HS-5 (cell line): ENCODE measurements around the gene ERVMER34-1.

ENCODE experiments used
- DNase-seq: peaks from one replicate; pipeline ENCODE4 v3.0.0-alpha.2; 2012; ENCODE audit warnings: low read depth

Gene ERVMER34-1, protein sequence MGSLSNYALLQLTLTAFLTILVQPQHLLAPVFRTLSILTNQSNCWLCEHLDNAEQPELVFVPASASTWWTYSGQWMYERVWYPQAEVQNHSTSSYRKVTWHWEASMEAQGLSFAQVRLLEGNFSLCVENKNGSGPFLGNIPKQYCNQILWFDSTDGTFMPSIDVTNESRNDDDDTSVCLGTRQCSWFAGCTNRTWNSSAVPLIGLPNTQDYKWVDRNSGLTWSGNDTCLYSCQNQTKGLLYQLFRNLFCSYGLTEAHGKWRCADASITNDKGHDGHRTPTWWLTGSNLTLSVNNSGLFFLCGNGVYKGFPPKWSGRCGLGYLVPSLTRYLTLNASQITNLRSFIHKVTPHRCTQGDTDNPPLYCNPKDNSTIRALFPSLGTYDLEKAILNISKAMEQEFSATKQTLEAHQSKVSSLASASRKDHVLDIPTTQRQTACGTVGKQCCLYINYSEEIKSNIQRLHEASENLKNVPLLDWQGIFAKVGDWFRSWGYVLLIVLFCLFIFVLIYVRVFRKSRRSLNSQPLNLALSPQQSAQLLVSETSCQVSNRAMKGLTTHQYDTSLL

DNA sequence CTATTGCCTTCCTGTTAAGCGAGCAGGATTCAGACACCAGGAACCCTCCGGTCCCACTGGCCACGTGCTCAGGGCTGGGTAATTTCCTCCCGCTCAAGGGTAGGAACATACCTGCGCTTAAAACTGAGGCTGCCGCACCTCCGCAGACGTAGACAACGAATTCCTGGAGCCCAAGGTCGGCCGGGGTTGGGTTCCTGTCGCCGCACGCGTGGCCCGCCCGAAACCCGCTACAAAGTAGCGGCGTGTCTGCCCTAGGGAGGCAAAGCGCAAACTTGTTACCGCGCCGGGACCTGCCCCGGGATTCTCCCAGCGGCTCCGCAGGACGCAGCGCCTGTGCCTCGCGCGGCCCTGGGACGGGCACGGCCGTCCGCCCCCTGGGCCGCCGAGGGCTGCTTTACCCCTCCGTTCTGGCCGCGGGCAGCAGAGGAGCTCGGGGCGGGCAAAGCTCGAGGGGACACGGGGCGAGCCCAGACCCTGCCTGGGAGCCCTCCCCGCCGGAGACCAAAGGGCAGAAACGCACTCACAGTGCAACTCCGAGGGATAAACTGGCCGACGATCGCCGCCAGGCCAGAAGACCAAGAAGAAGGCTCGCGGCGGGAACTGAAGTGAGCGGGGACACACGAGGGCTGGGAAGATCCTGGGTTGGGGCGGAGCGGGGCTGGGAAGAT is at the start of gene ERVMER34-1:
ERVMER34-1 (minus strand) TSS at position 607 of the 668 bp plus-strand sequence. CDS start 5,905 bp downstream, outside the sequence.
- no peak for DNase-seq

DNA sequence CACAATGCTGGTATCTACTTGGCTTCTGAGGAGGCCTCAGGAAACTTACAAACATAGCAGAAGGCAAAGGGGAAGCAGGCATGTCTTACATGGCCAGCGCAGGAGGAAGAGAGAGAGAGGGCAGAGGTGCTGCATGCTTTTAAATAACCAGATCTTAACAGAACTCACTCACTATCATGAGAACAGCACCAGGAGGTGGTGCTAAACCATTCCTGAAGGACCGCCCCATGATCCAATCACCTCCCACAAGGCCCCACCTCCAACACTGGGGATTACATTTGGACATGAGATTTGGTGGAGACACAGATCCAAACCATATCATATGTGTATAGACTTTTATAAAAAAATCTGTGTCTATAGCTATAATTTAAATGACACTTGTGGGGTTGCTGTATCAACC is 48.6 kb upstream of the ERVMER34-1 start:
- no peak for DNase-seq

DNA sequence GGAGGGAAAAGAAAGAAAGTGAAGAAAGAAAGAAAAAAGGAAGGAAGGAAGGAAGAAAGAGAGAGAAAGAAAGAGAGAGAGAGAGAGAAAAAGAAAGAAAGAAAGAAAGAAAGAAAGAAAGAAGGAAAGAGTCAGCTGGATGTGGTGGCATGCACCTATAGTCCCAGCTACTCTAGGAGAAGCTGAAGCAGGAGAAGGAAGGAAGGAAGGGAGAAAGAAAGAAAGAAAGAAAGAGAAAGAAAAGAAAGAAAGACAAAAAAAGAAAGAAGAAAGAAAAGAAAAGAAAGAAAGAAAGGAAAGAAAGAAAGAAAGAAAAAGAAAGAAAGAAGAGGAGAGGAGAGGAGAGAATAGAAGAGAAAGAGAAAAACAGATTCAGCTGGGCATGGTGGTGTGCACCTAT is 44.3 kb upstream of the ERVMER34-1 start:
- no peak for DNase-seq

DNA sequence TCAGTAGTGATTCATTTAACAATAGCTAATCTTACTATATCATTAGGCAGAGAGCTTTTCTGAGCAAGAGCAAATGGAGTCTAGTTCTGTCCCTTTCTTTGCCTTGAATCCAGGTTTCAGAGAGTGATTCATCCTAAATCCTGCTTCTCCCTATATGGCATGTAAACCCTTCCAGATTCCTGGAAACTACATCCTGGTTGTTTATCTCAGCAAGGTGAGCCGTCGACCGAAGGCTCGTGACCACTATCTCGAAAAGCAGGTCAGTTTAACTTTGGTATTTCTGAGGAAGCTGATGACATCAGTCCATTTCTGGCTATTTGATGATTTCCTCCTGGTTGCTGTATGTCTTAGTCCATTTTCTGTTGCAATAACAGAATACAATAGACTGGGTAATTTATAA is 40.7 kb upstream of the ERVMER34-1 start:
- DNase-seq, result no peak

DNA sequence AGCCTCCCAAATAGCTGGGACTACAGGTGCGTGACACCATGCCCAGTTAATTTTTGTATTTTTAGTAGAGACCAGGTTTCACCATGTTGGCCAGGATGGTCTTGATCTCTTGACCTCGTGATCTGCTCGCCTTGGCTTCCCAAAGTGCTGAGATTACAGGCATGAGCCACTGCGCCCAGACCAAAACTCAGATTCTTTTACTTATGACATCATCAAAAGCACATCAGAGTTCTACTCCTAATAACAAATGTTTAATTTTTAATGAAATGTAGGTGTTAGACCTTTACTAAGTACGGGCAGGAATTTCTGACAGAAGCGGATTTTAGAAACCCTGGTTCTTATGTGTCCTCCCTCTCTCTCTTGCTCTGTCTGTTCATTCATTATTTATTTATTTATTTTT is 38.5 kb upstream of the ERVMER34-1 start:
- no peak for DNase-seq

DNA sequence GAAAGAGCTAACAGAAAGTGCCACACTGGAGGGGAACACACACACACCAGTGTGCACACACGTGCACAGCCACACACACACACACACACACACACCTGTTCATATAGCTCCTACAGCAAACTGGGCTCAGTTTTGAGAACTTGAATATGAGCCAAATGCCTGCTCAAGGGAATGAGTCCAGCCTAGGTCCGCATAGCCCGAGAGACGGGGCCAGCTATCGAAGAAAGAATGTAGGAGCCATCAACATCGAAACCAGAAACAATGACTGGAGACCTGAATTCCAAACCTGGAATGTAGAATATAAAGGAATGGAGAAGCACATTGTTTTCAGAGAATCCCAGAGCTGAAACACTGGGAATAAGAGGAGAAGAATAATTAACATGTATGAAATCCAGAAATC is 37.6 kb upstream of the ERVMER34-1 start:
- DNase-seq, result no peak

DNA sequence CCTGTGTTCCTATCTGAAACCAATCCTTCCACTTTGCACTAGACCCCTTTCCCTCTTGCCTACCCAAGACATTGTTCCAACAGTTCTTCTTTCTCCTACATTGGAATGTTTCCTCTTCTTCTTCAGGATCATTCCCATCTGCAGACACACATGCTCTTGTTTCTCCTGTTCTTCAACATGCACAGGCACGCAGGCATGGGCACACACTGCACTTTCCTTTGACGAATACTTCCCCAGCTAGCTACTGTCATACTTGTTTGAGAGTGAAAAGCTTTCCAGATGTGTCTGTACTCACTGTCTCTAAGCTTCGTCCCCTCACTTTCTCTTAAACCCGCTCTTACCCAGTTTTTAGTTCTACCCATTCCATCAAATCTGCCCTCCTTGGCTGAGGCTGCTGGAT is 31.8 kb upstream of the ERVMER34-1 start:
- DNase-seq, result no peak

DNA sequence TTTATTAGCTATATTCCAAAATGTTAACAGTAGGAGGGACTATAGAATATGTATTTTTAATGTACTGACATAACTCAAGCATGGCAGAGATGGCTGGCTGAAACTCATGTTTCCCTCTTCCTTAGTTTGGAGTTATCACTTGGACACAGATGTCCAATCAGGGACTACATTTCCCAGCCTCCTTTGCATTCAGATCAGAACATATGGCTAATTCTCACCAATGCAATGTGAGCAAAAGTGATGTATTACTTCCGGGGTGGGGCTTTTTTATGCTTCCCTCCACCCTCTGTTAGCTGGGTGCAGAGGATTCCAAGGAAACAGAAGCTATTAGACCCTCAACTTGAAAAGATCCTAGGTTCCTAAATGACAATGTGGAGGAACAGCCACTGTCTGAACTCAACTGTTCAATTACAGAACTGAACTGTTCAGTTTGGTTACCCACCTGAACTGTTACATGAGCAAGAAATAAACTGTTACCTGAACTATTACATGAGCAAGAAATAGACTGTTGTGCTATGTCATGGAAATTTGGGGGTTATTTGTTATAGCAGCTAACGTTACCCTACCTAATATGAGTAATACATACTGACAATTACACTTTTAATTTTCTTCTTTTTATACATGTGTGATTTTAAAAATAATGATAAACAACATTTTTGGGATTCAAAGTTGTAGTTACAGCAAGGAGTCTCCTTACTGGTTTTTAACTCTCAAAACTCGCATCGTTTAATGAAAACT is 29.6 kb upstream of the ERVMER34-1 start:
- no peak for DNase-seq

DNA sequence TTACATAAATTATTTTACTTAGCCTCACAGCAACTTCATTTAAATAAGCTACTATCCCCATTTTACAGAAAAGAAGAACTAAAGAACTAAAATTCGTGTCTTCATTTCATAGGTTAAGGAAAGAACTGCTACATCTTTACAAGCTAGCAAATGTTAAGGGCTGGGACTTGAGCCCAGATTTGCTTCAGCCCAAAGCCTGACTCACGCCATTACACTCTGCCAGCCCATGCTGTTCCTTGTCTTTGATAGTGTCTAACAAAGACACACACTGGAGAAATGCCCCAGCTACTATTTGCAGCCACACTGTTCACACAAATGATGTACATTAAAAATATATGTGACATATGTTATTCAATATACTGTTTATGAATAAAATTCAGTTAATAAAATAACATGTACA is 29.0 kb upstream of the ERVMER34-1 start:
- no peak for DNase-seq

DNA sequence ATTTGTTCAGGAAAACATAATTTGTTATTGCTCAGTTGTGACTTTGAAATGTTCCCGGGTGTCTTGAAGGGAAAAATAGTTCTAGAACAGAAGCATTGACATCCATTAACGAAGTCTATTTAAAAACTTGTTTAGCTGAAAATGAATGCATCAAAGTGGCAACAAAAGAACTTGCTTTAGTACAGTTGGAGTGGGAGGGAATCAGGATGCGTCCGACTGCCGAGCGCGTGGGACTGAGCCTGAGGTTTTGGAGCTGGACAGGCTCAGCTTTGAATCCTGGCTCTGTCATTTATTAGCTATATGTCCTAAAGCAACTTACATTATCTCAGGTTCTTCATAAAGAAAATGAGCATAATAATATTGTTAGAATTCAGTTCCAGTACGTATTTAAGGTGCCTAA is 9.0 kb upstream of the ERVMER34-1 start:
- DNase-seq, result no peak

DNA sequence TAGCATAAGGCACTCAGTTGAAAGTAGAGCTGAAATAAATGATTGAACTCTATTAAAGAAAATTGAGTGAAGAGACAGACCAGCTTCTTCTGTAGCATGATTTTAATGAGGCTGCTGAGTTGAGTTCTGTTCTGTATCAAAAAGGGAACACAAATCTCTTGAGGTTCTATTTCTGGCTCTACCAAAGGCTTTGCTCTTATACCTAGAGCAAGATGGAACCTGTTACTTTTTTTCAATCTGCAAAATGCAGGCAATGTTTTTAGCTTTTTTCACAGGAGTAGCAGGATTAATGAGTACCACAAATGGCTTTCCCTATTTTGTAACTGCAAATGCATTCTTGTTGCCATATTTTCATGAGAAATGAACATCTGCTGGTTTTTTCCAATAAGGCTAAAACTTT is 4.2 kb upstream of the ERVMER34-1 start:
- DNase-seq, result no peak

DNA sequence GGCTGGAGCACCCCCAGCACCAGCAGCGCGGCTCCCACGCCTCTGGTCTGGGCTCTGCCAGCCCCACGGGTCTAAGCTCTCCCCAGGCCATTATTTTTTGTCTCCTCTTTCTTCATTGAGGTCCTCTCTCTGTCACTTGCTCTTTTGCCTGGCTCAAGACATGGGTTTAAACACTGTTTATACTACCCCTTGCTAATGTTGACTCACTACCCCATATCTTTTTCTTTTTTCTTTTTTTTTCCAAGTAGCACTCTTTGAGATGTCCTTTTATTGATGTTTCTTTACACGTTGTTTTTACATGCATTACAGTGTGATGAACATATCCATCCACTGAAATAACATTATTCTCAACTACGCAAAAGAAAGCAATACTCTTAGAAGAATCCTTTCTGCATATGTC is 1.7 kb upstream of the ERVMER34-1 start:
- DNase-seq, result no peak

DNA sequence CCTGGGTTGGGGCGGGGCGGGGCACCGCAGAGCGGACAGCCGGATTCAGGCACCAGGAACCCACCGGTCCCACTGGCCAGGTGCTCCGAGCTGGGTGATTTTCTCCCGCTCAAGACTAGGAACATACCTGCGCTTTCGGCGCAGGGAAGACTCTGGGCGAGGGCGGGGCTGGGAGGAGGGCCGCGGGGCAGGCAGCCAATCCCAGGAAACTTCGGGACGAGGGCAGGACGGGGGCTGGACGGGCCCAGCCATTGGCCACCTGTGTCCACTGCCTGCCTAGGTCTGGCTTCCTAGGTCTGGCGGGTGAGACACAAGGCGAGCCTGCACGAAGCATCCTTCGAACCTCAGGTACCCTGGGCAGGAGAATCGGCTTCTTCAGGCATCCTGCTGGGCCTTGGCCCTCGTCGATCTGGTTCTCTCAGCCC is 274 bp upstream of the ERVMER34-1 start:
- no peak for DNase-seq

DNA sequence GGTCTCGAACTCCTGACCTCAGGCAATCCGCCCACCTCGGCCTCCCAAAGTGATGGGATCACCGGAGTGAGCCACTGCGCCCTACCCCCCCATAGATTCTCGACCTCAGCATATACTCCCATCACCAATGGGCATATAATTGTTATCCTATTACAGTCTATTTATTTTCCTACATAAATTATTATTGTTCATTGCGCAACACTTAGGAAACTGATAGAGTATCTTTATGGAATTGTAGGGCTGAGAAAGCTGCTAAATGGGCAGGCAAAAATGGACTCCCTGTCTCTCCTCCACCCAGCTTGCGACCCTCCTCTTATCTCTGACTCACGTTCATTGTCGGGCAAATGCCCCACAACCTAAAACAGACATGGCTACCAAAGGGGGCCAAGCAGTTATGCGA is 1.0 kb downstream of the ERVMER34-1 start:
- DNase-seq, result no peak

DNA sequence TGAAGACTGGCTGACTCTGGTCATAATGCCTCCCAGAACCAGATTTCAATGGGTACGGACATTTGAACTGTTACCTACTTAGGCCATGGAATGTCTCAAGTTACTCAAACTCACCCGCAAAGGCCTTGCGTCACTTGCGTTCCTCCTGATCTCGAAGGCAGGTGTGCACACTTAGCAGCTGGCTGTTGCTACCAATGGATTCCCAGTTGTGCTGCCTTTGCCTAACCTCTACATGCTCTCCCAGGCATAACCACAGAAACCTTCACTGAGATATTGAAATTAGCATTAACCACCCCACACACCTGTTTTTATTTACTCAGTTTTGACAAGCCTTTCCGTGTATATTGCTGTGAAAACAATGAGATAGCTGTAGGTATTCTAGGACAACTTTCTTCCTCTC is 2.8 kb downstream of the ERVMER34-1 start:
- DNase-seq, result no peak

DNA sequence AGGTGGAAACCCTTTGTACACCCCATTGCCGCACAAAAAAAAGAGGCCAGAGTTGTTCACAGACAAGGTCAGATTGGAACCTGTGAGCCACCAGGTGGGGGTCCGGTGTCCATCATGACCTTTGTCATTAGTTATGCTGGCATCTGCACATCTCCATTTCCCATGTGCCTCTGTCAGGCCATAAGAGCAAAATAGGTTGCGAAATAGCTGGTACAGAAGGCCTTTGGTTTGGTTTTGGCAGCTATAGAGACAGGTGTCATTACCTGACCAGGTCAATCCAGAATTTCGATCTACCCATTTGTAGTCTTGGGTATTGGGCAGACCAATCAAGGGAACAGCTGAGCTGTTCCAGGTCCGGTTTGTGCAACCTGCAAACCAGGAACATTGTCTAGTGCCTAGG is 6.6 kb downstream of the ERVMER34-1 start:
- DNase-seq, result no peak

DNA sequence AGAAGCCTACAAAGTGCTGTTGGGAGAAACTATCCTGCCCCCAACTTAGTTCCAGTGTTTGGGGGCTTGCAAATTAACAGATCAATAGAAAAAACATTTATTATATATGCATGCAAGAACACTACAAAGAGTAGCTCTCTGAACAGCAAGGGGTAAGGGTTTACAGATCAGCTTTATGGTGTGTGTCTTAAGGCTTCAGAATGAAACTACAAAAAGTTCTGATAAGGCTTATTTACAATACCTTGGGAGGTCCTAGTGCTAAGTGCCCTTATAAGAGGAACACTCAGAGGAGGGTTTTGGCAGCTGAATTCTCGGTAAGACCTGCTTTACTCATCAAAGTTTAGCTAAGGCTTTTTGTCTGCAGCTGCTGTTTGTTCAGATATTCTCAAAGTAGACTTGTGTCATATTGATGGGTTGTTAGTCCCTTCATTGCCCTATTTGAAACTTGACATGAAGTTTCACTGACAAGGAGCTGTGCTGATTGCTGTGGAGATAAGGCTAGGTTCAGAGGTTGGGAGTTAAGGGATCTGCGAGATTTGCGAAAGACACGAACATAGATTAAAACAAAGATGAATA is 7.7 kb downstream of the ERVMER34-1 start:
- no peak for DNase-seq

DNA sequence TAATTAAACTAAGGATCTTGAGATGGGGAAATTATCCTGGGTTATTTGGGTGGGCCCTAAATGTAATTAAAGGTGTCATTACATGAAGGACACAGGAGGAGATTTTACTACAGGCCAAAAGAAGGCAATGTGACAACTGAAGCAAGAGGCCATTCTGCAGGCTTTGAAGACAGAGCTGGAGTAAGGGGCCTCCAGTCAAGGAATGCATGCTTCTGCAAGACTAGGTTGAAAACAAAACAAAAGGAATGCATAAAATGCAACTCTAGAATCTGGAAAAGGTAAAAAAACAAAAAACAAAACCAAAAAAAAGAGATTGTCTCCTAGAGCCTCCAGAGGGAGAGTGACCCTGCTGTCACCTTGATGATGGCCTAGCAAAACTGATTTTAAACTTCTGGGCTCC is 21.6 kb downstream of the ERVMER34-1 start:
- no peak for DNase-seq

DNA sequence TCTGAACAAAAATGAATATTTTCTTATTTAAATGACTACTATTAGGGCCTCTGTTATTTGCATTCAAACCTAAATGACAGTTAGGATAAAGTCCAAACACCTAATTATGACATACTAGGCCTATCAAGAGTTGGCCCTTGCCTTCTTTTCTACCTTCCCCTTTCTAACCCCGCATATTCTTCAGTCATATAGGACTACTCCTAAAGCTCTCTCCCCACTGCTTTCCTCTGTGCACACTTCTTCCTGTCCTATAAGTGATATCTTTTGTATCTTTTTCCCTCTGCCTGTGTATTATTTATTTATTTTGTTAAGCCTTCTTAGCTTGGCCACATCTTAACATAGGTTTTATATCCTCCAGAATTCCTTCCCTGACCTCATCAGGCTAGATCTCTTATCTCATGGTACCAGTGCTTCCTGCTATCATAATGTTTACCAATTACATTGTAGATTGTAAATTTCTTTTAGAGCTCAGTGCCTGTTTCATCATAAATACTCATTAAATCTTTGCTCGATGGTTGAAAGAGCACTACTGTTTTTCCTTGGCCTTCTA is 22.5 kb downstream of the ERVMER34-1 start:
- no peak for DNase-seq

DNA sequence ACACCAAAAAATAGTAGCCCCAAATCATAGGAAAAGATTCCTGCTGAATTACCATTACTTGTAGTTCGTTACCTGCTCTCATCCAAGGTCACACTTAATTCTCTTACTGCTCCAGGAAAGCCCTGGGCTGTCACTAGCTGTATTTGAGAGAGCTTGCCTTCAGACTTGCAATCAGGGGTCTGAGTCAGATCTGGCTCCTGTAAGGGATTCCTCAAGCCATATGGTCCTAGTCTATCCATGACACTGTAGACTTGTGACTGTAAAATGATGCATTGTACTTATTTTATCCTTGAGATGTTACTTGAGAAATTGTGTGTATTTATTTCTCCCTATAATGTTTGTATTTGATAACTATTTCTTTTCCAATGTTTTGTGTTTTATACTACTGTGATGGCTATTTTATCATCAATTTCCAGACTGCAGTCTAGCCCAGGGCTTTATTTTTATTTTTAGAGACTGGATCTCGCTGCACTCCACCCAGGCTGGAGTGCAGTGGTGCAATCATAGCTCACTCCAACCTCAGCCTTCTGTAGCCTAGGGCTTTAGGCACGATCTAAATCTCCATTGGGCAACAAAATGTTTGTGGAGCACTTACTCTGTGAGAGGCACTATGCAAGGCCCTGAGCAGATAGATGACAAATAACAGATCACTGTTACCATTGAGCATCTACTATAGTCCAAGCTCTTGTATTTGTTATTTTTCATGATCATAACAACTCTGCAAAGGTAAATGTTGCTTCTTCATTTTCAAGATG is 24.2 kb downstream of the ERVMER34-1 start:
- DNase-seq, result no peak
